Right lobe of liver (tissue), 6 donors: ENCODE results near the gene CCDC172. TPM values are rescaled to one million over a fixed set of nuclear protein-coding genes. Genes with fewer than 3 reads are reported as not detected.
A peak's percentile ranks its signal among the peaks of the same experiment; 100 is the strongest.

Source experiments
- ATAC-seq, 4 donors: fragments of 200-7000 bp; cut with Tn5 transposase; one replicate each; pipeline ENCODE4 v1.9.1; 2020; ENCODE audit warnings: mild to moderate bottlenecking in 4 of 4, moderate library complexity in 4 of 4
- DNase-seq, 3 donors: peaks; one replicate each; pipeline ENCODE4 v3.0.0-alpha.2; 2020
- H3K27ac ChIP-seq, 3 donors: fragments of 200-600 bp; one replicate each; pipeline ENCODE4 v1.8.0; 2022
- H3K27me3 ChIP-seq, 2 donors: fragments of 200-600 bp; one replicate each; pipeline ENCODE4 v1.8.0; 2022
- H3K36me3 ChIP-seq, 4 donors: fragments of 200-600 bp; sonication (generic) in 1 of 4; one replicate each; pipeline versions ENCODE4 v1.5.1 to v1.8.0; 2017 to 2022; ENCODE audit warnings: control low read depth in 1 of 4
- H3K4me1 ChIP-seq, 4 donors: fragments of 200-600 bp; sonication (generic) in 1 of 4; one replicate each; pipeline versions ENCODE4 v1.5.1 to v1.8.0; 2017 to 2022; ENCODE audit warnings: control low read depth in 1 of 4
- H3K4me3 ChIP-seq, 3 donors: fragments of 200-600 bp; one replicate each; pipeline ENCODE4 v1.8.0; 2022
- H3K9me3 ChIP-seq, 4 donors: fragments of 200-600 bp; sonication (generic) in 1 of 4; one replicate each; pipeline versions ENCODE4 v1.5.1 to v1.8.0; 2017 to 2022; ENCODE audit warnings: control low read depth in 1 of 4
- POLR2A ChIP-seq: fragments of 450-650 bp; IDR thresholded peaks from one replicate; pipeline ENCODE4 v1.6.1; 2017; ENCODE audit warnings: antibody characterized with exemption, mild to moderate bottlenecking
- WGBS: methylation state at CpG from one replicate; pipeline ENCODE4 v1.1.6; 2018; ENCODE audit warnings: low coverage, low lambda C conversion rate; ENCODE audit not compliant: insufficient coverage; ENCODE audit errors: missing lambda C conversion rate; 5-methylcytosine and 5-hydroxymethylcytosine counted together
- intact Hi-C, 2 donors: fragments of 100-400 bp; cut with DNase I; formaldehyde crosslinking; loops; one replicate each; pipeline versions ENCODE4 v1.11.2 to v1.14.1; 2022
- total RNA-seq, 6 experiments: library from RNA; depleted of rRNA in 2 of 6; stranded (reverse); fragments of >200 nt in 2 of 6; fragmentation: NEBNext Ultra II Directional in 3 of 6; extraction: Animal tissue kit (Norgen Biotek cat#: 25700) in 3 of 6; gene quantifications; one replicate each; pipeline versions ENCODE4 v1.1.0 to v1.2.4, GENCODE V29; 2016 to 2023
- TF ChIP-seq, protein P1 (sequence below), 4 donors: fragments of 200-600 bp in 3 of 4; fragments of 450-650 bp in 1 of 4; IDR thresholded peaks; one replicate each; pipeline versions ENCODE4 v1.5.1 to v1.8.0; 2016 to 2022; ENCODE audit warnings: antibody characterized with exemption in 4 of 4, mild to moderate bottlenecking in 2 of 4
- donor health status: DM: no; HTN: yes; CAD: no.
- donor health status: DM: no; HTN: no; CAD: no.
- donor health status: DM: no; HTN: no; CAD: no.
- donor health status: DM: no; HTN: yes; CAD: no.
- donor health status: DM: no; HTN: yes; CAD: no.

CCDC172 gene
- total RNA-seq, 6 experiments from 2014 or later, result not detected

GRCh38 chr10:116403740-116404250 is 79.5 kb downstream of the CCDC172 start:
- Histone ChIP-seq H3K4me3 (no peak overlapping the region), H3K27ac (no peak overlapping the region), H3K9me3 (no peaks in the 10 kb centered on the region), H3K27me3 (no peaks in the 10 kb centered on the region), H3K36me3 (no peaks in the 10 kb centered on the region), H3K4me1 (no peaks in the 10 kb centered on the region)
- no peak for DNase-seq
- intact Hi-C loops, result no loop called here
- no peak for ATAC-seq
- 68% methylated on average over 6 of the region's 6 CpGs for WGBS
- TF ChIP-seq, protein P1, sequence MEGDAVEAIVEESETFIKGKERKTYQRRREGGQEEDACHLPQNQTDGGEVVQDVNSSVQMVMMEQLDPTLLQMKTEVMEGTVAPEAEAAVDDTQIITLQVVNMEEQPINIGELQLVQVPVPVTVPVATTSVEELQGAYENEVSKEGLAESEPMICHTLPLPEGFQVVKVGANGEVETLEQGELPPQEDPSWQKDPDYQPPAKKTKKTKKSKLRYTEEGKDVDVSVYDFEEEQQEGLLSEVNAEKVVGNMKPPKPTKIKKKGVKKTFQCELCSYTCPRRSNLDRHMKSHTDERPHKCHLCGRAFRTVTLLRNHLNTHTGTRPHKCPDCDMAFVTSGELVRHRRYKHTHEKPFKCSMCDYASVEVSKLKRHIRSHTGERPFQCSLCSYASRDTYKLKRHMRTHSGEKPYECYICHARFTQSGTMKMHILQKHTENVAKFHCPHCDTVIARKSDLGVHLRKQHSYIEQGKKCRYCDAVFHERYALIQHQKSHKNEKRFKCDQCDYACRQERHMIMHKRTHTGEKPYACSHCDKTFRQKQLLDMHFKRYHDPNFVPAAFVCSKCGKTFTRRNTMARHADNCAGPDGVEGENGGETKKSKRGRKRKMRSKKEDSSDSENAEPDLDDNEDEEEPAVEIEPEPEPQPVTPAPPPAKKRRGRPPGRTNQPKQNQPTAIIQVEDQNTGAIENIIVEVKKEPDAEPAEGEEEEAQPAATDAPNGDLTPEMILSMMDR (IDR thresholded peaks at IDR 0.05), result no peak
- no peak for TF ChIP-seq POLR2A

- Histone ChIP-seq H3K4me3 (no peak overlapping the region), H3K27ac (no peak overlapping the region), H3K27me3 (no peaks in the 10 kb centered on the region), H3K4me1 (no peaks in the 10 kb centered on the region), H3K9me3 (no peaks in the 10 kb centered on the region), H3K36me3 (no peaks in the 10 kb centered on the region)
- intact Hi-C loops, result no loop called here
- TF ChIP-seq, protein P1 (IDR thresholded peaks at IDR 0.05), result no peak
- no peak for TF ChIP-seq POLR2A
- ATAC-seq (peak in 2 of 4 donors; percentile 31 to 38), DNase-seq (no peak)
- WGBS, result 47% methylated on average over 6 of the region's 7 CpGs
These were observed 84.5 kb downstream of the CCDC172 start for GRCh38 chr10:116408719-116409118.

- Histone ChIP-seq H3K36me3 (no peaks in the 10 kb centered on the region), H3K27me3 (no peaks in the 10 kb centered on the region), H3K9me3 (no peaks in the 10 kb centered on the region), H3K4me3 (no peak overlapping the region), H3K27ac (no peak overlapping the region), H3K4me1 (no peaks in the 10 kb centered on the region)
- TF ChIP-seq, protein P1 (IDR thresholded peaks at IDR 0.05), result no peak
- TF ChIP-seq POLR2A, result no peak
- intact Hi-C loops, result no loop called here
- DNase-seq (no peak), ATAC-seq (no peak)
- WGBS, result 67% methylated on average over 4 of the region's 5 CpGs
These were observed 86.1 kb downstream of the CCDC172 start for GRCh38 chr10:116410351-116410750.

- H3K4me1 ChIP-seq, result no peaks in the 10 kb centered on the region
- no peaks in the 10 kb centered on the region for H3K36me3 ChIP-seq
- H3K27ac ChIP-seq, result no peak overlapping the region
- H3K4me3 ChIP-seq, result no peak overlapping the region
- ATAC-seq (no peak), DNase-seq (no peak)
- intact Hi-C loops, result no loop called here
- H3K27me3 ChIP-seq, result no peaks in the 10 kb centered on the region
- WGBS, result 51% methylated on average over 2 of the region's 2 CpGs
- no peaks in the 10 kb centered on the region for H3K9me3 ChIP-seq
- TF ChIP-seq POLR2A, result no peak
- TF ChIP-seq, protein P1 (IDR thresholded peaks at IDR 0.05), result no peak
These were observed 93.6 kb downstream of the CCDC172 start for GRCh38 chr10:116417821-116418220.

DNA sequence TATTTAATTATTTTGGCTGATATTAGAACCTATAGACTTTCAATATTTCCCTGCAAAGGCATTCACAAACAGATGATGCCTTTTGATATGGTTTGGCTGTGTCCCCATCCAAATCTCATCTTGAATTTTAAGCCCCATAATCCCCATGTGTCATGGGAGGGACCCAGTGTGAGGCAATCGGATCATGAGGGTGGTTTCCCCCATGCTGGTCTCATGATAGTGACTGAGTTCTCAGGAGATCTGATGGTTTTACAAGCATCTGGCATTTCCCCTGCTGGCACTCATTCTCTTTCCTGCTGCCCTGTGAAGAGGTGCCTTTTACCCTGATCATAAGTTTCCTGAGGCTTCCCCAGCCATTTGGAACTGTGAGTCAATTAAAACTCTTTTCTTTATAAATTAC is 94.1 kb downstream of the CCDC172 start:
- intact Hi-C loops, result no loop called here

More for the DNA sequence above, 94.1 kb downstream of the CCDC172 start:
- Histone ChIP-seq H3K4me3 (no peak overlapping the region), H3K36me3 (no peaks in the 10 kb centered on the region), H3K27ac (no peak overlapping the region), H3K27me3 (no peaks in the 10 kb centered on the region), H3K9me3 (no peaks in the 10 kb centered on the region), H3K4me1 (no peaks in the 10 kb centered on the region)
- 88% methylated on average over 1 of the region's 1 CpG for WGBS
- DNase-seq (no peak), ATAC-seq (no peak)
- no peak for TF ChIP-seq POLR2A
- TF ChIP-seq, protein P1 (IDR thresholded peaks at IDR 0.05), result no peak
